HCEC 1CT (cell line): Measurements from ENCODE around the gene ICAM2.
"Not testable (repeated sequence)": the region's sequence is repeated elsewhere in the genome, so short reads cannot be mapped to it uniquely, and the experiment has no call there.

ENCODE experiments used
- DNase-seq: peaks from one replicate; pipeline ENCODE4 v3.0.0-alpha.2; 2017

ICAM2 gene

GRCh38 chr17:64042700-64043485 lies 22.5 kb upstream of the ICAM2 start:
- DNase-seq: no peak

- DNase-seq: no peak
These were observed 21.5 kb upstream of the ICAM2 start for GRCh38 chr17:64041912-64042311.

GRCh38 chr17:64040206-64040605 lies 19.8 kb upstream of the ICAM2 start:
- DNase-seq: no peak

- no peak for DNase-seq
These were observed 18.6 kb upstream of the ICAM2 start for GRCh38 chr17:64039106-64039400.

GRCh38 chr17:64038331-64039105 lies 18.1 kb upstream of the ICAM2 start:
- DNase-seq: no peak

GRCh38 chr17:64037802-64038201 lies 17.4 kb upstream of the ICAM2 start:
- no peak for DNase-seq

GRCh38 chr17:64037180-64037579 lies 16.7 kb upstream of the ICAM2 start:
- no peak for DNase-seq

GRCh38 chr17:64036198-64036922 lies 15.9 kb upstream of the ICAM2 start:
- DNase-seq: no peak

GRCh38 chr17:64032081-64032480 lies 11.6 kb upstream of the ICAM2 start:
- DNase-seq: no peak

- DNase-seq: peak; percentile 54
These were observed 8.5 kb upstream of the ICAM2 start for GRCh38 chr17:64028874-64029464.

GRCh38 chr17:64025732-64026294 lies 5.4 kb upstream of the ICAM2 start:
- DNase-seq: peak; percentile 64

- no peak for DNase-seq
These were observed 4.6 kb upstream of the ICAM2 start for GRCh38 chr17:64024781-64025731.

- no peak for DNase-seq
These were observed 3.8 kb upstream of the ICAM2 start for GRCh38 chr17:64024215-64024654.

GRCh38 chr17:64022611-64023063 lies 2.2 kb upstream of the ICAM2 start:
- no peak for DNase-seq

- not testable (repeated sequence) for DNase-seq
These were observed 877 bp downstream of the ICAM2 start for GRCh38 chr17:64019551-64019961.

- DNase-seq: no peak
These were observed 3.0 kb downstream of the ICAM2 start for GRCh38 chr17:64017381-64017980.

- DNase-seq: no peak
These were observed 3.5 kb downstream of the ICAM2 start for GRCh38 chr17:64016974-64017373.

GRCh38 chr17:64016231-64016784 lies 4.1 kb downstream of the ICAM2 start:
- DNase-seq: no peak

- DNase-seq: no peak
These were observed 5.0 kb downstream of the ICAM2 start for GRCh38 chr17:64015447-64015846.

GRCh38 chr17:64009571-64010402 lies 10.6 kb downstream of the ICAM2 start:
- DNase-seq: peak; percentile 70
